Measurements from ENCODE around the gene DSCAM.

GRCh38 chr21:39972976-39973770 lies 873.8 kb downstream of the DSCAM start:
- TF ChIP-seq CTCF (IDR thresholded peaks at IDR 0.05) (no peak), POLR2A (IDR thresholded peaks at IDR 0.05) (no peak)
